Left renal cortex interstitium (tissue), 4 donors: Measurements from ENCODE around the gene TMEM139. TPM values are rescaled to one million over a fixed set of nuclear protein-coding genes. Genes with fewer than 3 reads are reported as not detected.
A peak's percentile ranks its signal among the peaks of the same experiment; 100 is the strongest.

Experiments used
- DNase-seq, 4 donors: peaks; one replicate each; pipeline ENCODE4 v3.0.0-alpha.2; 2013; ENCODE audit warnings: low read depth in 4 of 4, low spot score in 2 of 4, missing footprints in 1 of 4
- polyA plus RNA-seq, 4 donors: library from polyadenylated mRNA; unstranded; fragments of 120-200 nt; gene quantifications; one replicate each; pipeline ENCODE4 v1.2.1, GENCODE V29; 2013; ENCODE audit not compliant: insufficient read length in 4 of 4

TMEM139 gene
- polyA plus RNA-seq = 10 to 100 TPM; 53.2 to 74.8 (median 63.0) TPM

DNA sequence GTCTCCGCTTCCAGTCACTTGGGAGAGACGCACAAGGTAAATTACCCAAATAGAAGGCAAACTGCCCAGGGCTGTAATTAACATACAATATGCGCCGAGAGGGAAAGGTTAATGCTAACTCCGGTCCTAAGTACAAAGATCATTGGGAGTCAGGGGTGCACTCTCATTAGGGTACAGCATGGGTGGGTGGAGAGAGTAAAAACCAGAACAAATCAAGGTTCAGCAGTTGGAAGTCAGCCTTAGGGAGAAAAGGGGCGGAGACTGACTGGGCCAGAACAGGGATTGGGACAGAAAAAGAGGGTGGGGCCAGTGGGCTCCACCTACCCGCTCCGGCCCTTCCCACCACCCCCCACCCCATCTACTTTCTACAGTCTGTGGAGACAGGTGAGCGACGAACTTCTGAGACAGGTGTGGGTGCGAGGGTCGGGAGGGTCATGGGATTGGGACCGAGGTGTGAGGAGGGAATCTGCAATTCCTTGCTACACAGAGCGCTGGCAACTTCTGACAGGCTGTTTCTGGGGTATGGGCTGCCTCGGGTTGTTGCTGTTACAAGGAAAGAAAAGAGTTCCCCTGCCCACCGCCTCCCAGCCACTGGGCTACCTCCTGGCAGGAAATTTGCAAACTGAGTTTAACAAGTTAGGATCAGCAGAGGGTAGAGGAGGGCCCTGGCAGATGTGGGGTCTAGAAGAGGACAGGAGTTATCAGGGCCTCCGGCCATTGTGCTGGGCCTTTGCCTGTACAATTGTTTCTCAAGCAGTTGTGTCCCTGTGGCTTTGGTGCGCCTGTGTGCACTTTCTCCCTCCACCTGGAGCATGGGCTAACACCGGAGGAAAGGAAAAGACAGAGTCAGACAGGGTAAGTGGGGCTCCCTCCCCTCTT, at the start of gene TMEM139:
TSS of gene TMEM139 (plus strand) at position 368 of the 879 bp plus-strand sequence. CDS start 1,000 bp downstream, outside the sequence.
- DNase-seq = peak in 1 of 4 donors; percentile 57

DNA sequence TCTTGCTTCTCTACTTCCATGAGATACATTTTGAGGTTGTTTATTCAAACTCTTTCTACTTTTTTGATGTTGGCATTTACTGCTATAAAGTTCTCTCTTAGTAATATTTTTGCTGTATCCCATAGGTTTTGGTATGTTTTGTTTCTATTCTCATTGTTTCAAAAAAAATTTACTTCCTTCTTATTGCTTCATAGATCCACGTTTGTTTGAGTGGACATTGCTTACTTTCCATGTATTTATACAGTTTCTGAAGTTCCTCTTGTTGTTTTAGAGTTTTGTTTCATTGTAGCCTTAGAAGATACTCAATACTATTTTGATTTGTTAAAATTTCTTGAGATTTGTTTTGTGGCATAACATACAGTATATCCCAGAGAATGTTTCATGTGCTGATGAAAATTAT, 49.2 kb upstream of the TMEM139 start:
- DNase-seq = no peak

DNA sequence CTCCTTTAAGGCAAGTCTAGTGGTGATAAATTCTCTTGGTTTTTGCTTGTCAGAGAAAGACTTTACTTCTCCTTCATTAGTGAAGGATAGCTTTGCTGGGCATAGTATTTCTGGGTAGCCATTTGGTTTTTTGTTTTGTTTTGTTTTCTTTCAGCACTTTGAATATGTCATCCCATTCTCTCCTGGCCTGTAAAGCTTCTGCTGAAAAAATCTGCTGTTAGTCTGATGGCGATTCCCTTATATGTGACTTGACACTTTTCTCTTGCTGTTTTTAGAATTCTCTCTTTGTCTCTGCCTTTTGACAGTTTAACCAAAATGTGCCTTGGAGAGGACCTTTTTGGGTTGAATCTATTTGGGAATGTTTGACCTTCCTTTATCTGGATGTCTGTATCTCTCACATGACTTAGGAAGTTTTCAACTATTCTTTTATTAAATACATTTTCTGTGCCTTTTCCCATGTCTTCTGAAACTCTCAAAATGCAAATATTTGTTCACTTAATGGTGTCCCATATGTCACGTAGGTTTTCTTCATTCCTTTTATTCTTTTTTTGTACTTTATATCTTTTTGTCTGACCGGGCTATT, 48.3 kb upstream of the TMEM139 start:
- DNase-seq = no peak

DNA sequence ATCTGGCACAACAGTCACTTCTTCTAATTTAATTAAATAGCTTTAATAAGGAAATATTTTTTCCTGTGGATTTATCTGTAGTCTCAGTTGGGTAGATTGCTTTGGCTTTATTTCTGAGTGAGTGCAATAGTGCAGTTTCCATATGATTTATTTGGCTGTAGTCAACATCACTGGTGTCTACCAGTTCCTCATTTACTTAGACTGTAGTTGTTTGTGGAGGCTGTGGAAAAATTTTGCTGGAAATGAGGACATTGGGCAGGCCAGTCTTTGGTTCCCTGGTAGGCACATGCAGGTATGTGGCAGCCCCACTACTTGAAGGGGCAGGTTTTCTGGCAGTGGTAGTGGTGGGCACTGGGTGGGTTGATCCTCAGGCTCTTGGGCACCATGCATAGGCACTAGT, 47.4 kb upstream of the TMEM139 start:
- DNase-seq = no peak

DNA sequence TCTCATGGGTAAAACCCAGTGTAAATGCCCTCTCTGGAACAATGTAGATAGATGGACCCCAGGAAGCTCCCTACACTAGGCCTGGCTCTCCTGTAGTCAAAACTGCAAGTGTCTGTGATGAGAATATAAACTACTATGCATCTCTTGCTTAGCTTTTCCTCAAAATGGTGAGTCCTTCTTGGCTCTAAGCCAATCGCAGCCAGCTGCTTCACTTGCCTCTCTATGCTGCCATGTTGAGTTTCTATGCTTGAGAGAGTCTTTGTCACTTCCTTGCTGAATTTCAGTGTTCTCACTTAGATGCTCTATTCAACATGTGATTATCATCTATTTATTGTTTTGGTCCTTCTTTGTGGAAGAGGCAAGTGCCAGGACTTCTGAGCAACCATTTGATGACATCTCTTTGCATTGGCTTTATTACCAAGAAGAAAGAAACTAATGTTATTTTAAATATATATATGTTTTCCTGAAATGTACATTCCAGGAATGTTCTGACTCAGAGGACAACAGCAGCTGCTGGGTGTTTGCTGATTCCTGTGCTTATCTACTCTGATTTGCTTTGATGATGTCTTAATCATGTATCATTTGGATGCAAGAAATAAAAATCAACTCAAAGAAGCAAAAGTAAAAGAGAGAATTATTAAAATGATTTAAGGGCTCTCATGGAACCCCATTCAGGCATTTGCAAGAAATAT, 46.3 kb upstream of the TMEM139 start:
- DNase-seq = no peak

DNA sequence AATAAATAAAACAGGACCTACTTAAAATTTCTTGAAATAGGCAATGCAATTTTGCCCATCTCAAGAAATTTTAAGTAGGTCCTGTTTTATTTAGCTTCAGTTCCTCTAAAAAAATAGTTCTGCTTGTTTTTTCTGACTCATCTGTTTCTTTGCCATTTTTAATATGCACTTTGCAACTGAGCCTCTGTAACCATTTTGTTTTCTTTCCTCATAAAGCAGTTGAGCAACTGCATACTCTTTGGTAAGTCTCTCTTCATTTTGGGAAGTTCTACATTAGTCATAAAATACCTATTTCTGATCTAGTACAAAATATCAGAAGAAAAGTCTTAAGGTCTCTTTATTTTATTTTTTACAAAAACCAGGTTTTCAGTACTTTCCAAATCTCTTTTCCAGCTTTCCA, 44.9 kb upstream of the TMEM139 start:
- no peak for DNase-seq

DNA sequence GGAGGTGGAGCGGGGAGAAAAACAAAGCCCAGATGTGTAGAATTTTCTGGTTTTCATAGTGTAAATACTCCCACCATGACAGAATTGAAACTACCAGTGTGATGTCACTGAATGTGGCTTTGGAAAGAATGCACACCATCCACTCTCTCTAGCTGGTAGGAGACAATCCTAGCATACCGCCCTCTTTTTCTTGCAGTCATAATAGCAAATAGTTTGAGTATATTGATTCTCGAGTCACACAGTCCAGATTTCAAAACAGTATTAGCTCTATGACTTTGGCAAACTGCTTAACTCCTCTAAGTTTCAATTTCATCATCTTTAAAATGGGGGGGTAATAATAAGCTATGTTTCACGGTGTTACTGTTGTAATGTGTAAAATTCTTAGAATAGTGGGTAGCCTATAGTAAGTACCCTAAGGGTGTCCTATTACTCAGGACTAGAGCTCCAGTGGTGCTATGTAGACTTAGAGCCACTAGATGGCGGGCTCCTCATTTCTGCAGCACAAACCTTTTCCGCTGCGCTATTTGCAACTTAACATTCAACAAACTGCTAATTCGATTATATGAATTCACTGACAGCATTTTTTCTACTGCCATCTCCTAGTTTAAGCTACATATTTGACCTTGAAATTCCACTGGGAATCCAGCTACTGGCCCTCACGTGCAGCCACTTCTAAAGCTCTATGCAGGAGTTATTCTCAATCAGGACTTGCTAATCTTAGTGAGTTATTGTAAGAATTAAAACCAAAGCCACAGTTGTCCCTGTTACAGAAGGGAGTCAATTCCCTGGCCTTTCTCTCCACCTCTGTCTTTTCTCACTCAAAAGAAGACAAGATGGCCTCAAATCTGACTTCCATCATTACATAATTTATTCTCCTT, 44.2 kb upstream of the TMEM139 start:
- peak in 3 of 4 donors; percentile 57 to 65 (median 61) for DNase-seq

DNA sequence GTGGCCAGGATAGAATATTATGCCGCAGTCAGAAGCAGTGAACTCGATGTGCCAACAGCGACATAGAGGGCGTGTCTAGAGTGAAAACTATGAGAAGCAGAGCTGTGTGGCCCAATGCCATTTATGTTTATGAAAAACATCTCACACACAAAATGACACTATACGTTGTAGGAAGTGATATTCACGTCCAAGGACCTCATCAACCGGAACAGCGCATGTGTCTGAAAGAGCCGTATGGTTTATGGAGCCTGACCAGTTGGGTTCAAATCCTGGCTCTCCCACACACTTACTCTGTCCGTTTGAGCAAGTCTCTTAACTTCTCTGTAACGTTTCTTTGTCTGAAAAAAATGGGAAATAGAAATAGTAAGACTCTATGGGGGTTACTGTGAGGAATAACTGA, 42.5 kb upstream of the TMEM139 start:
- DNase-seq = no peak

DNA sequence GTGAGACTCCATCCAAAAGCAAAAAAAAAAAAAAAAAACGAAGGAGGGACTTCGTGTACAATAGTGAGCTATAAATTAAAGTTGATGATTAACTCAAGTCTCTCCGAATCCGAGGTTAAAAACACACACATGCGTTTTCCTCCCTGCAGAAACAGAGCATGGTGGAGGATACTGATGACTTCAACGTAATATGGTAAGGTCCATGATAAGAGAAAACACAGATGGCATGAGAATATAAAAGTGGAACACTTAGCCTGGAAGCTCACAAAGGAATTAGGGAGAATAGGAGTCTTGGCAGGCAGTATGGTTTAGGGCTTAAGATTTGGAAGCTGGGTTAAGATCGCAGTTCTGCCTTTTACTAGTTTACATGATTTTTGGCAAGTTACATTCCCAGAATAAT, 41.6 kb upstream of the TMEM139 start:
- no peak for DNase-seq

DNA sequence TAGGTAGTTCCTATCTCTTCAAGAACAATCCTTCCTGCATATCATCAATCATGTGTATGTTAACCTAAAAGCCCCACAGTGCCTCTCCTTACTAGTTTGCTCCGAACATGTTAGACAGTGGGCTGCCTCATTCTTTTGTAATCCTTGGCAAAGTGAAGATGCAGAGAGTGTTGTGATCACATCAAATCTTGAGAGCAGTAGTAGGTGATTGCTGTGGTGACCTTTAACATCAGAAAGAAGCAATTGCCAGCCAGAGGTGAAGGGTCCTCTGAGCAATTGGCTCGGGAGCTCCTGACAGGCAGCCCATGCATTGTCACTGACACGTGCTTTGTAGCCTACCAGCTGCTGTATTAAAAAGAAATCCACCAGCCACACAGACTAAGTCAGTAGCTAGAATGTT, 41.1 kb upstream of the TMEM139 start:
- no peak for DNase-seq

DNA sequence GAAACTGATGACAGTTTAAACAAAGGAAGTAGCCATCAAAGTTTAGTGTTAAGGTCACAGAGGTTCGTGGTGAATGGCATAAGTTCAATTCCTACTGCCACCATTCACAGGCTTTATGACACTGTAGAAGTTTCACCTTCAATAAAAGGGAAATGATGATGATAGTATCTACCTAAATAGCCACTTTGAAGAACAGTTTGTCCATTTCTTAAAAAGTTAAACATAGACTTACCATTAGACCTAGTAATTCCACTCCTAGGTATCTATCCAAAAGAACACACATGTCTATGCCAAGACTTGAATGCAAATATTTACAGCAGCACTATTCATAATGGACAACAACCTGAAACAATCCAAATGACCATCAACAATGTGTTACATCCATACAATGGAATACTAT, 40.4 kb upstream of the TMEM139 start:
- DNase-seq = no peak

DNA sequence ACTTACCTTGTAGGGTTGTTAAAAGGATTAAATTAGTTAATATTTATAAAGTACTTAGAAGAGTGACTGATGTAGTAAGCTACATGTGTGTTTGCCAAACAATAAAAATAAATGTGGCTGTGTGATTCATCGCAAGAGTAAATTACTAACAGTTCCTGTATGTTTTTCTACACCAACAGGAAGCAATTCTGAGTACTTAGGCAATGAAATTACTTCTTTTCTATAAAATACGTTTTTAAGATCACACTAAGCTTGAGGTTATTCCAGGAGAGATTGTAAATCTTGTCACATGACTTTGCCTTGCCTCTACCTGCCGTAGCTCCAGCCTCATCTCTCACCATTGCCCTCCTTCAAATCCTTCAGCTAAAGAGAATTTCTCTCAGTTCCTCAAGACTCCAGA, 39.6 kb upstream of the TMEM139 start:
- no peak for DNase-seq

DNA sequence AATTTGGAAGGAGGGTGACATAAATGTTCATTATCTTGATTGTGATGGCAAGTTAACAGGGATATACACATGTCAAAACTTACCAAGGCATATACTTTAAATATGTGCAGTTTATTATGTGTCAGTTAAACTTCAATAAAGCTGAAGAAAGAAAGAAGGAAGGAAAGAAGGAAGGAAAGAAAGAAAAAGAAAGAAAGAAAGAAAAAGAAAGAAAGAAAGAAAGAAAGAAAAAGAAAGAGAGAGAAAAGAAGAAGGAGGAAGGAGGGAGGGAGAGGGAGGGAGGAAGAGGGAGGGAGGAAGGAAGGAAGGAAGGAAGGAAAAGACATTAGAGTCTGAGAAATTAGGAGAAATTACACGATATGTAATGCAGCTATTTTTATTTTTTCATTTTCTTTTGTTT, 37.4 kb upstream of the TMEM139 start:
- no peak for DNase-seq

DNA sequence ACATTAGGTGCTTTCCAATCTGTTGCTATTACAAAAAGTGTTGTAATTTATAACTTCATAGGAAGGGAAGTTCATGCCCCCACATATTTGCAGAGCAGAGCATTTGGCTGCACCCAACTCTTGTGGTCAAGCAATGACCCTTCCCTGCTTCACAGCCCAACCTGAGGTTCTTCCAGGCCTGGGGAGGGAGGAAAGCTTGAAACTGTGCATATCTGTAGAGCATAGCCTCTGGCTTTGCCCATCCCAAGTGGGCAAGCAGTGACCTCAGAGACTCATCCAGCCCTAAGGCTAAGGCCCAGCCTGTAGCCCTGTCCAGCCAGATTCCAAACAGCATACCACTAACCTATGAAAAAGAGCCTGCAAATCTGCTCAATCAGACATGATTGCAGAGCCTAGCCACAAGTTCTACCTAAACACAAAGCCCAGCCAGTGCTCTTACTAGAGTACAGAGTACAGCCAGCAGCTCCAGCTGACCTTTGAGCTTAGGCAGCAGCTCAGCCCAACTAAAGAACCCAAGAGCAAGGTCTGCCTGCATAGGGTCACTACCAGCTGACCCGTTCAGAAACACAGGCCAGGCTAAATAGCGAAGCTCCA, 35.9 kb upstream of the TMEM139 start:
- no peak for DNase-seq

DNA sequence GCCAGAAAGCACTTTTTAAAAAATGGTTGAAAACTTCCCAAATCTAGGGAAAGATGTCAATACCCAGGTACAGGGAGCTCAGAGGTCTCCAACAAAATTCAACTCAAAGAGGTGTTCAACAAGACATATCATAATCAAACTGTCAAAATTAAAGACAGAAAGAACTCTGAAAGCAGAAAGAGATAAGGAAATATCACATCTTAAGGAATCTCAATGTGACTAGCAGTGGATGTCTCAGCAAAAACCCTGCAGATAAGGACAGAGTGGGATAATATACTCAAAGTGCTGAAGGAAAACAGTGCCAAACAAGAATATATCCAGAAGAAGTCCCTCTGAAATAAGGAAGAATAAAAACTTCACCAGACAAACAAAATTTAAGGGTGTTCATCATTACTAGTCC, 34.6 kb upstream of the TMEM139 start:
- DNase-seq = no peak

DNA sequence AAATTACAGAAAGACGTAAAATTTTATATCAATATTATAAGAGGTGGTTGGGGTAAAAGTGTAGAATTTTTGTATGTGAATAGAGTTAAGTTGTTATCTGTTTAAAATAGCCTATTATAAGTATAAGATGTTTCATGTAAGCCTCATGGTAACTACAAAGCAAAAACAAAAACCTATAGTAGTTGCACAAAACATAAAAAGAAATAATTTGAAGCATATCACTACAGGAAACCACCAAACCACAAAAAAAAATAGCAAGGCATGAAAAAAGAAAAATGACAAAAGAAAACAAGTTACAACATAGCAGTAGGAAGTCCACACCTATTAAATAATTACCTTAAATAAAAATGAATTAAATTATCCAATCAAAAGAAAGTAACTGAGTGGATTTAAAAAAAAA, 33.9 kb upstream of the TMEM139 start:
- DNase-seq = no peak

DNA sequence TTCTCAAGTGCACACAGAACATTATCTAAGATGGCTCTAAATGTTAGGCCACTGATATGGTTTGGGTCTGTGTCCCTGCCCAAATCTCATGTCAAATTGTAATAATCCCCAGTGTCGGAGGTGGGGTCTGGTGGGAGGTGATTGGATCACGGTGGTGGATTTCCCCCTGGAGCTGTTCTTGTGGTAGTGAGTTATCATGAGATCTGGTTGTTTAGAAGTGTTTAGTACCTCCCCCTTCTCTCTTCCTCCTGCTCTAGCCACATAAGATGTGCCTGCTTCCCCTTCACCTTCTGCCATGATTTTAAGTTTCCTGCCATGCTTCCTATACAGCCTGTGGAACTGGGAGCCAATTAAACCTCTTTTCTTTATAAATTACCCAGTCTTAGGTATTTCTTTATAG, 32.8 kb upstream of the TMEM139 start:
- no peak for DNase-seq

DNA sequence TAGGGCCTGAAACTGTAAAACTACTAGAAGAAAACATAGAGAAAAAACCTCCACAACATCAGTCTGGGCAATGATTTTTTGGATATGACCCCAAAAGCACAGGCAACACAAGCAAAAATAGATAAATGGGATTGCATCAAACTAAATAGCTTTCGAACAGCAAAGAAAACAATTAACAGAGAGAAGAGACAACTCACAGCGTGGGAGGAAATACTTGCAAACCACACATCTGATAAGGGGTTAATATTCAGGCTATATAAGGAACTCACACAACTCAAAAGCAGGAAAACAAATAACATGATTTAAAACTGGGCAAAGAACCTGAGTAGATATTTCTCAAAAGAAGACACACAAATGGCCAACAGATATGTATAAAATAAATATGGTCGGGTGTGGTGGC, 29.2 kb upstream of the TMEM139 start:
- DNase-seq = no peak

DNA sequence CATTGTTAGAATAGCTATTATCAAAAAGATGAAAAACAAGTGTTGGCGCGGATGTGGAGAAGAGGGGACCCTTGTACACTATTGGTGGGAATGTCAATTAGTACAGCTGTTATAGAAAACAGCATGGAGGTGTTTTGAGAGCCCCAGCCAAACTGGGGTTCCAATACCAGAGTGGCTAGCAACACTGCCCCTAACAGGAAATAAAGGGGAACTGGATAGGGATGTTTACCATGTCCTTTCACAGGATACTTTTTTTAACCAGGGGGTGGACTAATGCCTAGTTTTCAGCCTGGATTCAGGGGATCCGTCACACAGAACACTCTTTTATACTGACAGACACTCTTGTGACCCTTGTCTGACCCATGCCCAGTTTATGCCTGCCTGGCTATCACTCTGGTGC, 28.4 kb upstream of the TMEM139 start:
- DNase-seq = no peak

DNA sequence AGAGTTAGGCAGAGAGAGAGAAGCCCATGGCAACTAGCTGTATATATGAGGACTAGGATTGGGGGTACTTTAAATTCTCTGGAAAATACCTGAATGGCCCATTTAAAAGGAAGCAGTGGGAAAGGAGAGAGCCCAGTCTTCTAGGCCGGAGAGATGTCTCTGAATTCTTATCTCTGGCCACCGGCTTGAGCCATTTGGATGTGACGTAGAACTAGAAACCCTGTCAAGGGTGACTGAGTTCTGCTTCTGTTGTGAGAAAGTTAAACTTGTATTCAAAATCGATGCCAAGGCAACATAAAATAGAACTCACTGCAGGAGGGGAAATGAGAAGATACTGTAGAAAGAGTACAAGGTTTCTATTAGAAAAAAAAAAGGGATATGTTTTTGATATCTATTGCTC, 27.8 kb upstream of the TMEM139 start:
- DNase-seq = no peak
